Measurements from ENCODE around the gene ZCCHC7.
A peak's percentile ranks its signal among the peaks of the same experiment; 100 is the strongest.
"Not testable (repeated sequence)": the region's sequence is repeated elsewhere in the genome, so short reads cannot be mapped to it uniquely, and the experiment has no call there.

ZCCHC7 gene

GRCh38 chr9:37174247-37174646, 53.9 kb downstream of the ZCCHC7 start:
- no peak for DNase-seq (ENCODE audit: low spot score)

GRCh38 chr9:37178742-37179141, 58.4 kb downstream of the ZCCHC7 start:
- DNase-seq (ENCODE audit: low spot score), result no peak

- DNase-seq (ENCODE audit: low spot score), result no peak
These were observed 59.2 kb downstream of the ZCCHC7 start for GRCh38 chr9:37179576-37179975.

- DNase-seq (ENCODE audit: low spot score), result no peak
These were observed 59.8 kb downstream of the ZCCHC7 start for GRCh38 chr9:37180138-37180537.

- no peak for DNase-seq (ENCODE audit: low spot score)
These were observed 62.3 kb downstream of the ZCCHC7 start for GRCh38 chr9:37182718-37183117.

GRCh38 chr9:37184905-37185867, 64.8 kb downstream of the ZCCHC7 start:
- DNase-seq (ENCODE audit: low spot score), result no peak

- DNase-seq (ENCODE audit: low spot score), result no peak
These were observed 66.9 kb downstream of the ZCCHC7 start for GRCh38 chr9:37187292-37187691.

GRCh38 chr9:37187713-37188439, 67.5 kb downstream of the ZCCHC7 start:
- DNase-seq (ENCODE audit: low spot score), result no peak

GRCh38 chr9:37190739-37191138, 70.4 kb downstream of the ZCCHC7 start:
- not testable (repeated sequence) for DNase-seq (ENCODE audit: low spot score)

GRCh38 chr9:37191403-37192089, 71.2 kb downstream of the ZCCHC7 start:
- DNase-seq (ENCODE audit: low spot score), result no peak

GRCh38 chr9:37192803-37193202, 72.4 kb downstream of the ZCCHC7 start:
- no peak for DNase-seq (ENCODE audit: low spot score)

GRCh38 chr9:37197158-37198038, 77.0 kb downstream of the ZCCHC7 start:
- DNase-seq (ENCODE audit: low spot score), result peak; percentile 42

- no peak for DNase-seq (ENCODE audit: low spot score)
These were observed 77.8 kb downstream of the ZCCHC7 start for GRCh38 chr9:37198039-37198729.

- DNase-seq (ENCODE audit: low spot score), result no peak
These were observed 78.5 kb downstream of the ZCCHC7 start for GRCh38 chr9:37198831-37199230.

GRCh38 chr9:37200433-37201005, 80.1 kb downstream of the ZCCHC7 start:
- peak; percentile 24 for DNase-seq (ENCODE audit: low spot score)

GRCh38 chr9:37201581-37201980, 81.2 kb downstream of the ZCCHC7 start:
- DNase-seq (ENCODE audit: low spot score), result no peak

GRCh38 chr9:37202091-37202490, 81.7 kb downstream of the ZCCHC7 start:
- no peak for DNase-seq (ENCODE audit: low spot score)

- not testable (repeated sequence) for DNase-seq (ENCODE audit: low spot score)
These were observed 83.1 kb downstream of the ZCCHC7 start for GRCh38 chr9:37203456-37203855.

- DNase-seq (ENCODE audit: low spot score), result no peak
These were observed 85.8 kb downstream of the ZCCHC7 start for GRCh38 chr9:37206121-37206620.
